WTC11 (cell line): Measurements from ENCODE around the gene RREB1. TPM values are rescaled to one million over a fixed set of nuclear protein-coding genes. Genes with fewer than 3 reads are reported as not detected.

Experiments used
- ATAC-seq: fragments of 200-7000 bp; cut with Tn5 transposase; 2 replicates; pipeline ENCODE4 v1.10.0; 2021; ENCODE audit warnings: mild to moderate bottlenecking, moderate library complexity
- CTCF ChIA-PET: fragments of 300-600 bp; sonication (Branson Sonifier 250); formaldehyde crosslinking; loops from one replicate; lab custom pipeline; 2021; ENCODE audit warnings: antibody characterized with exemption; lab: Charles Lee
- POLR2A ChIA-PET: fragments of 350-600 bp; sonication (Branson Sonifier 250); formaldehyde crosslinking; loops from one replicate; lab custom pipeline; 2021; ENCODE audit warnings: antibody characterized with exemption; lab: Charles Lee
- DNase-seq: peaks from one replicate; pipeline ENCODE4 v3.0.0; 2021; ENCODE audit warnings: low spot score
- H3K27ac Mint-ChIP-seq: 2 replicates; pipeline ENCODE4 v1.8.0; 2021; ENCODE audit warnings: mixed read lengths
- H3K27me3 Mint-ChIP-seq: 2 replicates; pipeline ENCODE4 v1.8.0; 2021; ENCODE audit warnings: low read depth, mild to moderate bottlenecking, moderate library complexity, mixed read lengths
- H3K36me3 Mint-ChIP-seq: 2 replicates; pipeline ENCODE4 v1.8.0; 2021; ENCODE audit warnings: mixed read lengths
- H3K4me1 Mint-ChIP-seq: 2 replicates; pipeline ENCODE4 v1.8.0; 2022; ENCODE audit warnings: mixed read lengths
- H3K4me3 Mint-ChIP-seq: 2 replicates; pipeline ENCODE4 v1.8.0; 2021; ENCODE audit warnings: mild to moderate bottlenecking, moderate library complexity, mixed read lengths
- H3K9me3 Mint-ChIP-seq: 2 replicates; pipeline ENCODE4 v1.8.0; 2021; ENCODE audit warnings: mixed read lengths
- ATF3 ChIP-seq: sonication (generic); formaldehyde crosslinking; conservative IDR thresholded peaks from 2 replicates; pipeline ENCODE4 v1.8.1; 2022; ENCODE audit warnings: mild to moderate bottlenecking, missing genetic modification reagents
- CBFB ChIP-seq: sonication (generic); formaldehyde crosslinking; IDR thresholded peaks from 2 replicates; pipeline ENCODE4 v1.8.1; 2022; ENCODE audit warnings: mild to moderate bottlenecking, low read depth, missing genetic modification reagents
- E2F4 ChIP-seq: sonication (generic); formaldehyde crosslinking; IDR thresholded peaks from 2 replicates; pipeline ENCODE4 v1.8.1; 2022; ENCODE audit warnings: low read depth, mild to moderate bottlenecking, moderate library complexity, missing genetic modification reagents, borderline replicate concordance
- EMX1 ChIP-seq: fragments of 250-450 bp; sonication (Bioruptor Pico); IDR thresholded peaks from 2 replicates; pipeline ENCODE4 v1.8.0; 2021; ENCODE audit warnings: mild to moderate bottlenecking
- FOXK1 ChIP-seq: sonication (generic); formaldehyde crosslinking; IDR thresholded peaks from 2 replicates; pipeline ENCODE4 v1.8.0; 2022; ENCODE audit warnings: mild to moderate bottlenecking, moderate library complexity, missing genetic modification reagents
- IRF2 ChIP-seq: sonication (generic); formaldehyde crosslinking; IDR thresholded peaks from 2 replicates; pipeline ENCODE4 v1.8.0; 2022; ENCODE audit warnings: low read depth, missing genetic modification reagents, borderline replicate concordance
- MAX ChIP-seq: sonication (generic); formaldehyde crosslinking; IDR thresholded peaks from 2 replicates; pipeline ENCODE4 v1.8.0; 2022; ENCODE audit warnings: mild to moderate bottlenecking, missing genetic modification reagents
- SP1 ChIP-seq: sonication (generic); formaldehyde crosslinking; conservative IDR thresholded peaks from 2 replicates; pipeline ENCODE4 v1.8.1; 2022; ENCODE audit warnings: missing genetic modification reagents
- TCF7 ChIP-seq: sonication (generic); formaldehyde crosslinking; IDR thresholded peaks from 2 replicates; pipeline ENCODE4 v1.8.0; 2022; ENCODE audit warnings: mild to moderate bottlenecking, low read depth, missing genetic modification reagents, moderate library complexity
- TEAD4 ChIP-seq: sonication (generic); formaldehyde crosslinking; IDR thresholded peaks from 2 replicates; pipeline ENCODE4 v1.8.0; 2022; ENCODE audit warnings: mild to moderate bottlenecking, missing genetic modification reagents
- TP53 ChIP-seq: sonication (generic); formaldehyde crosslinking; IDR thresholded peaks from 2 replicates; pipeline ENCODE4 v1.8.1; 2023; ENCODE audit warnings: mild to moderate bottlenecking, missing genetic modification reagents
- ZBTB43 ChIP-seq: sonication (generic); formaldehyde crosslinking; IDR thresholded peaks from 2 replicates; pipeline ENCODE4 v1.8.1; 2023; ENCODE audit warnings: mild to moderate bottlenecking, missing genetic modification reagents
- ZNF121 ChIP-seq: sonication (generic); formaldehyde crosslinking; IDR thresholded peaks from 2 replicates; pipeline ENCODE4 v1.8.0; 2023; ENCODE audit warnings: missing genetic modification reagents
- ZSCAN18 ChIP-seq: fragments of 250-450 bp; sonication (Bioruptor Pico); IDR thresholded peaks from 2 replicates; pipeline ENCODE4 v2.1.2; 2022; ENCODE audit warnings: mild to moderate bottlenecking, moderate library complexity
- total RNA-seq: library from RNA; stranded (reverse); gene quantifications from 3 replicates; pipeline ENCODE4 v1.2.3, GENCODE V29; 2021
- TF ChIP-seq, protein P1 (sequence below): sonication (generic); formaldehyde crosslinking; IDR thresholded peaks from 2 replicates; pipeline ENCODE4 v1.8.0; 2022; ENCODE audit warnings: mild to moderate bottlenecking, missing genetic modification reagents
- TF ChIP-seq, protein P2 (sequence below): fragments of 250-450 bp; sonication (Bioruptor Pico); IDR thresholded peaks from 2 replicates; pipeline ENCODE4 v1.8.0; 2021; ENCODE audit warnings: mild to moderate bottlenecking
- TF ChIP-seq, protein P3 (sequence below): sonication (generic); formaldehyde crosslinking; conservative IDR thresholded peaks from 2 replicates; pipeline ENCODE4 v1.8.1; 2023; ENCODE audit warnings: mild to moderate bottlenecking, low read depth, missing genetic modification reagents, moderate library complexity
- TF ChIP-seq, protein P4 (sequence below): fragments of 250-450 bp; sonication (Bioruptor Pico); IDR thresholded peaks from 2 replicates; pipeline ENCODE4 v1.9.0; 2021; ENCODE audit warnings: mild to moderate bottlenecking

RREB1 gene
- total RNA-seq, 1 experiment from 2014 or later: 38.5 TPM

- no peak for TF ChIP-seq ATF3 (CRISPR knock-in tag)
- no peak for TF ChIP-seq CBFB (CRISPR knock-in tag)
- TF ChIP-seq, protein P1, sequence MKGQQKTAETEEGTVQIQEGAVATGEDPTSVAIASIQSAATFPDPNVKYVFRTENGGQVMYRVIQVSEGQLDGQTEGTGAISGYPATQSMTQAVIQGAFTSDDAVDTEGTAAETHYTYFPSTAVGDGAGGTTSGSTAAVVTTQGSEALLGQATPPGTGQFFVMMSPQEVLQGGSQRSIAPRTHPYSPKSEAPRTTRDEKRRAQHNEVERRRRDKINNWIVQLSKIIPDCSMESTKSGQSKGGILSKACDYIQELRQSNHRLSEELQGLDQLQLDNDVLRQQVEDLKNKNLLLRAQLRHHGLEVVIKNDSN: no peak
- TF ChIP-seq TEAD4 (CRISPR knock-in tag): no peak
- no peak for TF ChIP-seq MAX (CRISPR knock-in tag)
These were observed 144.6 kb downstream of the RREB1 start (continued) for GRCh38 chr6:7252390-7252789.

- ChIA-PET CTCF (interaction anchor here (1.6 to 1.7 kb wide), 4 partner anchors 9 to 558 kb away, joined by 3 to 6 read pairs (median 5); no protein-coding TSS in a partner anchor), POLR2A (no interaction called here)
- Mint-ChIP-seq H3K4me1 (peaks cover 11% of the 10 kb centered on the region), H3K27ac (no peak overlapping the region), H3K27me3 (no peaks in the 10 kb centered on the region; the same call in none of the 2 replicates), H3K4me3 (no peak overlapping the region), H3K9me3 (peaks cover 22% of the 10 kb centered on the region), H3K36me3 (peaks cover 19% of the 10 kb centered on the region)
- DNase-seq: no peak
- TF ChIP-seq, protein P2, sequence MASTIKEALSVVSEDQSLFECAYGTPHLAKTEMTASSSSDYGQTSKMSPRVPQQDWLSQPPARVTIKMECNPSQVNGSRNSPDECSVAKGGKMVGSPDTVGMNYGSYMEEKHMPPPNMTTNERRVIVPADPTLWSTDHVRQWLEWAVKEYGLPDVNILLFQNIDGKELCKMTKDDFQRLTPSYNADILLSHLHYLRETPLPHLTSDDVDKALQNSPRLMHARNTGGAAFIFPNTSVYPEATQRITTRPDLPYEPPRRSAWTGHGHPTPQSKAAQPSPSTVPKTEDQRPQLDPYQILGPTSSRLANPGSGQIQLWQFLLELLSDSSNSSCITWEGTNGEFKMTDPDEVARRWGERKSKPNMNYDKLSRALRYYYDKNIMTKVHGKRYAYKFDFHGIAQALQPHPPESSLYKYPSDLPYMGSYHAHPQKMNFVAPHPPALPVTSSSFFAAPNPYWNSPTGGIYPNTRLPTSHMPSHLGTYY (CRISPR knock-in tag): no peak
- TF ChIP-seq FOXK1 (CRISPR knock-in tag): no peak
- no peak for ATAC-seq
These were observed 147.4 kb downstream of the RREB1 start for GRCh38 chr6:7254980-7255835.

DNA sequence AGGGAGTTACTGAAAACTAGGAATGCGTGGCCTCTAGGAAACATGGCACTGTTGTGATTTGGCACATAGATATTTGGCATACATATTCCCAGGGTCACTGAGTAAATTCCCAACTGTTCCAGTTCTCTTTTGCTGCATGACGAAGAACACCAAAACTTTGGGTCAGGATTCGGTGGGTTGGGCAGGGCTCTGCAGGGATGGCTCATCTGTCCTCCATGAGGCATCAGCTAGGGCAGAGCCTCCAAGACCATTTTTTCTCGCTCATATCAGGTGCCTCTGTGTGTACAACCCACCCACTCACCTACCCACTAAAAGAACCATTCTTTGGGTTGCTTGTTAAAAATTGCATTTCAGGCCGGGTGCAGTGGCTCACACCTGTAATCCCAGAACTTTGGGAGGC, 148.2 kb downstream of the RREB1 start:
- Mint-ChIP-seq H3K9me3 (peaks cover 22% of the 10 kb centered on the region), H3K27me3 (no peaks in the 10 kb centered on the region; the same call in none of the 2 replicates), H3K4me3 (no peak overlapping the region)
- DNase-seq (no peak), ATAC-seq (no peak)
- TF ChIP-seq, protein P3, sequence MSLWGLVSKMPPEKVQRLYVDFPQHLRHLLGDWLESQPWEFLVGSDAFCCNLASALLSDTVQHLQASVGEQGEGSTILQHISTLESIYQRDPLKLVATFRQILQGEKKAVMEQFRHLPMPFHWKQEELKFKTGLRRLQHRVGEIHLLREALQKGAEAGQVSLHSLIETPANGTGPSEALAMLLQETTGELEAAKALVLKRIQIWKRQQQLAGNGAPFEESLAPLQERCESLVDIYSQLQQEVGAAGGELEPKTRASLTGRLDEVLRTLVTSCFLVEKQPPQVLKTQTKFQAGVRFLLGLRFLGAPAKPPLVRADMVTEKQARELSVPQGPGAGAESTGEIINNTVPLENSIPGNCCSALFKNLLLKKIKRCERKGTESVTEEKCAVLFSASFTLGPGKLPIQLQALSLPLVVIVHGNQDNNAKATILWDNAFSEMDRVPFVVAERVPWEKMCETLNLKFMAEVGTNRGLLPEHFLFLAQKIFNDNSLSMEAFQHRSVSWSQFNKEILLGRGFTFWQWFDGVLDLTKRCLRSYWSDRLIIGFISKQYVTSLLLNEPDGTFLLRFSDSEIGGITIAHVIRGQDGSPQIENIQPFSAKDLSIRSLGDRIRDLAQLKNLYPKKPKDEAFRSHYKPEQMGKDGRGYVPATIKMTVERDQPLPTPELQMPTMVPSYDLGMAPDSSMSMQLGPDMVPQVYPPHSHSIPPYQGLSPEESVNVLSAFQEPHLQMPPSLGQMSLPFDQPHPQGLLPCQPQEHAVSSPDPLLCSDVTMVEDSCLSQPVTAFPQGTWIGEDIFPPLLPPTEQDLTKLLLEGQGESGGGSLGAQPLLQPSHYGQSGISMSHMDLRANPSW (CRISPR knock-in tag): no peak
- no peak for TF ChIP-seq ZNF121 (CRISPR knock-in tag)
- TF ChIP-seq FOXK1 (CRISPR knock-in tag): no peak
- no peak for TF ChIP-seq ZBTB43
- TF ChIP-seq EMX1 (CRISPR knock-in tag): no peak
- no peak for TF ChIP-seq ZSCAN18 (CRISPR knock-in tag)
- TF ChIP-seq SP1: no peak
- TF ChIP-seq, protein P4, sequence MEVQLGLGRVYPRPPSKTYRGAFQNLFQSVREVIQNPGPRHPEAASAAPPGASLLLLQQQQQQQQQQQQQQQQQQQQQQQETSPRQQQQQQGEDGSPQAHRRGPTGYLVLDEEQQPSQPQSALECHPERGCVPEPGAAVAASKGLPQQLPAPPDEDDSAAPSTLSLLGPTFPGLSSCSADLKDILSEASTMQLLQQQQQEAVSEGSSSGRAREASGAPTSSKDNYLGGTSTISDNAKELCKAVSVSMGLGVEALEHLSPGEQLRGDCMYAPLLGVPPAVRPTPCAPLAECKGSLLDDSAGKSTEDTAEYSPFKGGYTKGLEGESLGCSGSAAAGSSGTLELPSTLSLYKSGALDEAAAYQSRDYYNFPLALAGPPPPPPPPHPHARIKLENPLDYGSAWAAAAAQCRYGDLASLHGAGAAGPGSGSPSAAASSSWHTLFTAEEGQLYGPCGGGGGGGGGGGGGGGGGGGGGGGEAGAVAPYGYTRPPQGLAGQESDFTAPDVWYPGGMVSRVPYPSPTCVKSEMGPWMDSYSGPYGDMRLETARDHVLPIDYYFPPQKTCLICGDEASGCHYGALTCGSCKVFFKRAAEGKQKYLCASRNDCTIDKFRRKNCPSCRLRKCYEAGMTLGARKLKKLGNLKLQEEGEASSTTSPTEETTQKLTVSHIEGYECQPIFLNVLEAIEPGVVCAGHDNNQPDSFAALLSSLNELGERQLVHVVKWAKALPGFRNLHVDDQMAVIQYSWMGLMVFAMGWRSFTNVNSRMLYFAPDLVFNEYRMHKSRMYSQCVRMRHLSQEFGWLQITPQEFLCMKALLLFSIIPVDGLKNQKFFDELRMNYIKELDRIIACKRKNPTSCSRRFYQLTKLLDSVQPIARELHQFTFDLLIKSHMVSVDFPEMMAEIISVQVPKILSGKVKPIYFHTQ: no peak
- no peak for TF ChIP-seq E2F4 (CRISPR knock-in tag)
- no peak for TF ChIP-seq TP53
- TF ChIP-seq IRF2: no peak
- no peak for TF ChIP-seq TCF7 (CRISPR knock-in tag)
- TF ChIP-seq ATF3 (CRISPR knock-in tag): no peak
- TF ChIP-seq, all 79 proteins: peak for 0
- ChIA-PET CTCF (no interaction called here), POLR2A (no interaction called here)
- Mint-ChIP-seq H3K27ac (no peak overlapping the region), H3K4me1 (peaks cover 18% of the 10 kb centered on the region), H3K36me3 (peaks cover 19% of the 10 kb centered on the region)
